SH-SY5Y (cell line): ENCODE measurements around the gene NAV2.

Experiments
- GATA2 ChIP-seq: IDR thresholded peaks from 2 replicates; pipeline ENCODE4 v1.6.1; 2011; ENCODE audit warnings: mild to moderate bottlenecking, low read depth, low read length
- GATA3 ChIP-seq: IDR thresholded peaks from 2 replicates; pipeline ENCODE4 v1.6.1; 2011; ENCODE audit warnings: low read depth, mild to moderate bottlenecking, low read length, moderate library complexity

DNA sequence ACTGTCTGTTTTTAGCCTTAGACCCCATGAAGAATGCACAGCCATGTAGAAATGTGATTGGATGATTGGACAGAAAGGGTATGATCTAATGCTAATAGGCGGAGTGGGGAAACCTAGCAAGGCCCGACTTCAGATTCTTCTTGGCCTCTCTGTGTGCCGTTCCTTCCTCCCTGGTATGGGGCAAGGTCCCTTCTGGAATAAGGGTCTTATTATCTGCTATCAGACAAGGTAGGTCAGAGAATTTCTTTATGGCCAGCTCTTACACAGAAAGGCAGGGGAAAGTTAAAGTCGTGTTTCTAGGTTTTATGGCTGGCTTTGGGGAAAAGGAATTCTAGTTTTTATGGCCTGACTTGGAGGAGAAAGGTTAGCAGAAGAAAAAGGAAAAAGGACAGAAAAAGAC is 417.0 kb downstream of the NAV2 start:
- TF ChIP-seq GATA2 (no peak), GATA3 (no peak)
